H1 (cell line): Measurements from ENCODE around the gene BCAS3. TPM values are rescaled to one million over a fixed set of nuclear protein-coding genes. Genes with fewer than 3 reads are reported as not detected.

Source experiments
- CTCF ChIA-PET: fragments of 300-600 bp; sonication (Branson Sonifier 250); formaldehyde crosslinking; loops from one replicate; lab custom pipeline; 2021; ENCODE audit not compliant: partially characterized antibody; lab: Charles Lee
- POLR2A ChIA-PET: fragments of 300-600 bp; sonication (Branson Sonifier 250); formaldehyde crosslinking; loops from one replicate; lab custom pipeline; 2021; ENCODE audit warnings: inconsistent platforms; ENCODE audit not compliant: partially characterized antibody; lab: Charles Lee
- DNase-seq, 2 experiments: peaks; one replicate each; pipeline versions ENCODE4 v3.0.0 to v3.0.0-alpha.2; 2010 to 2022; ENCODE audit warnings: low spot score in 2 of 2, low read depth in 1 of 2, mixed read lengths in 1 of 2
- FAIRE-seq: peaks from 2 replicates; lab custom pipeline; 2011; peaks lifted over from hg19 to GRCh38; lab: Jason Lieb, UNC
- H2AFZ ChIP-seq: 2 replicates; pipeline ENCODE4 v1.8.1; 2012; ENCODE audit warnings: low read length, inconsistent platforms
- H2AK5ac ChIP-seq: 2 replicates; pipeline ENCODE4 v1.6.1; 2013; ENCODE audit warnings: low read depth, low read length
- H2BK120ac ChIP-seq: replicated peaks from 2 replicates; pipeline ENCODE3; 2013; ENCODE audit warnings: low read depth, low read length, inconsistent platforms
- H2BK12ac ChIP-seq: 2 replicates; pipeline ENCODE4 v1.6.1; 2013; ENCODE audit warnings: low read depth, low read length
- H2BK15ac ChIP-seq: 2 replicates; pipeline ENCODE4 v1.6.1; 2013; ENCODE audit warnings: low read length
- H2BK20ac ChIP-seq: 2 replicates; pipeline ENCODE4 v1.6.1; 2013; ENCODE audit warnings: low read length
- H2BK5ac ChIP-seq: 2 replicates; pipeline ENCODE4 v1.6.1; 2013; ENCODE audit warnings: low read depth, low read length
- H3K14ac ChIP-seq: 2 replicates; pipeline ENCODE4 v1.6.1; 2013; ENCODE audit warnings: inconsistent platforms; ENCODE audit not compliant: insufficient read length
- H3K18ac ChIP-seq: 2 replicates; pipeline ENCODE4 v1.6.1; 2013; ENCODE audit warnings: low read length; ENCODE audit errors: extremely low read depth
- H3K23ac ChIP-seq: 2 replicates; pipeline ENCODE4 v1.6.1; 2013; ENCODE audit warnings: inconsistent platforms; ENCODE audit not compliant: insufficient read length
- H3K23me2 ChIP-seq: 2 replicates; pipeline ENCODE4 v1.6.1; 2013; ENCODE audit warnings: low read depth, low read length
- H3K27ac ChIP-seq: 2 replicates; pipeline ENCODE4 v1.6.1; 2011; ENCODE audit warnings: low read depth, low read length, inconsistent platforms
- H3K27me3 ChIP-seq, 4 experiments: replicated peaks in 1 of 4; 1 replicate in 1 of 4; 2 replicates in 3 of 4; pipeline versions ENCODE4 v1.6.1 to v1.8.1; 2011 to 2013; ENCODE audit warnings: low read length in 3 of 4, mild to moderate bottlenecking in 3 of 4, inconsistent platforms in 2 of 4, mixed read lengths in 2 of 4, moderate library complexity in 1 of 4; ENCODE audit not compliant: control insufficient read depth in 3 of 4, insufficient read depth in 3 of 4; ENCODE audit errors: extremely low read depth in 1 of 4
- H3K36me3 ChIP-seq, 4 experiments: 2 replicates each; pipeline versions ENCODE4 v1.6.1 to v1.8.1; 2011 to 2013; ENCODE audit warnings: mild to moderate bottlenecking in 4 of 4, low read length in 3 of 4, moderate library complexity in 2 of 4, control low read depth in 1 of 4, inconsistent platforms in 1 of 4; ENCODE audit not compliant: insufficient read depth in 4 of 4, control insufficient read depth in 2 of 4
- H3K4ac ChIP-seq: replicated peaks from 2 replicates; pipeline ENCODE3; 2013; ENCODE audit warnings: low read length, low read depth, mixed read lengths, inconsistent platforms; ENCODE audit not compliant: insufficient read length
- H3K4me1 ChIP-seq, 4 experiments: replicated peaks in 1 of 4; 1 replicate in 1 of 4; 2 replicates in 3 of 4; pipeline versions ENCODE4 v1.6.1 to v1.8.1; 2011 to 2013; ENCODE audit warnings: low read length in 3 of 4, inconsistent platforms in 2 of 4, mixed read lengths in 1 of 4; ENCODE audit not compliant: insufficient read depth in 4 of 4, control insufficient read depth in 3 of 4
- H3K4me2 ChIP-seq, 2 experiments: 2 replicates each; pipeline versions ENCODE4 v1.6.1 to v1.8.1; 2011 to 2013; ENCODE audit warnings: low read depth in 2 of 2, low read length in 2 of 2, control low read depth in 1 of 2, inconsistent platforms in 1 of 2, mild to moderate bottlenecking in 1 of 2; ENCODE audit not compliant: insufficient read depth in 1 of 2
- H3K4me3 ChIP-seq, 4 experiments: fragments of 200-600, 300-600 bp in 1 of 4; sonication (generic), shearing (Covaris generic), sonication (Bioruptor Twin) in 1 of 4; 2 replicates each; pipeline versions ENCODE4 v1.5.1 to v1.8.1; 2011 to 2016; ENCODE audit warnings: low read length in 4 of 4, low read depth in 3 of 4, control low read depth in 2 of 4, inconsistent platforms in 2 of 4, mild to moderate bottlenecking in 2 of 4, mixed read lengths in 1 of 4, moderate library complexity in 1 of 4; ENCODE audit not compliant: insufficient read depth in 2 of 4; ENCODE audit errors: extremely low read depth in 1 of 4
- H3K56ac ChIP-seq: replicated peaks from 2 replicates; pipeline ENCODE3; 2013; ENCODE audit warnings: low read depth, mild to moderate bottlenecking, mixed read lengths, low read length, inconsistent platforms; ENCODE audit not compliant: insufficient read length
- H3K79me1 ChIP-seq: 2 replicates; pipeline ENCODE4 v1.6.1; 2013; ENCODE audit warnings: low read depth, low read length, control low read depth
- H3K79me2 ChIP-seq, 2 experiments: 2 replicates each; pipeline versions ENCODE4 v1.6.1 to v1.8.1; 2012 to 2013; ENCODE audit warnings: low read length in 2 of 2, mild to moderate bottlenecking in 2 of 2, inconsistent platforms in 1 of 2; ENCODE audit not compliant: insufficient read depth in 2 of 2, control insufficient read depth in 1 of 2
- H3K9ac ChIP-seq, 4 experiments: replicated peaks in 1 of 4; 1 replicate in 1 of 4; 2 replicates in 3 of 4; pipeline versions ENCODE4 v1.6.1 to v1.8.1; 2011 to 2013; ENCODE audit warnings: low read depth in 3 of 4, low read length in 3 of 4, control low read depth in 2 of 4, mild to moderate bottlenecking in 2 of 4, moderate library complexity in 2 of 4, inconsistent platforms in 1 of 4; ENCODE audit errors: extremely low read depth in 1 of 4
- H3K9me3 ChIP-seq, 2 experiments: 2 replicates each; pipeline versions ENCODE4 v1.6.1 to v1.8.1; 2012 to 2013; ENCODE audit warnings: mild to moderate bottlenecking in 2 of 2, moderate library complexity in 2 of 2, control low read depth in 1 of 2, inconsistent platforms in 1 of 2, low read depth in 1 of 2, low read length in 1 of 2, mixed read lengths in 1 of 2; ENCODE audit not compliant: insufficient read depth in 2 of 2
- H4K20me1 ChIP-seq, 2 experiments: replicated peaks in 1 of 2; 2 replicates each; pipeline versions ENCODE3 to v1.8.1; 2011 to 2013; ENCODE audit warnings: inconsistent platforms in 2 of 2, low read length in 2 of 2, mild to moderate bottlenecking in 1 of 2; ENCODE audit not compliant: insufficient read depth in 2 of 2, control insufficient read depth in 1 of 2
- H4K5ac ChIP-seq: 2 replicates; pipeline ENCODE4 v1.6.1; 2013; ENCODE audit warnings: low read length, low read depth, mixed read lengths, inconsistent platforms; ENCODE audit not compliant: insufficient read length
- H4K8ac ChIP-seq: 2 replicates; pipeline ENCODE4 v1.8.0; 2013; ENCODE audit warnings: mild to moderate bottlenecking, moderate library complexity, low read length, inconsistent platforms; ENCODE audit not compliant: insufficient read depth; ENCODE audit errors: extremely low read depth
- H4K91ac ChIP-seq: replicated peaks from 2 replicates; pipeline ENCODE3; 2013; ENCODE audit warnings: low read length, mixed read lengths, inconsistent platforms; ENCODE audit not compliant: insufficient read length
- BCL11A ChIP-seq, 2 experiments: IDR thresholded peaks; one replicate each; pipeline ENCODE4 v1.6.1; 2011; ENCODE audit warnings: low read depth in 2 of 2, low read length in 2 of 2, mild to moderate bottlenecking in 2 of 2
- EP300 ChIP-seq, 2 experiments: IDR thresholded peaks; 1 replicate in 1 of 2; 2 replicates in 1 of 2; pipeline ENCODE4 v1.6.1; 2011 to 2012; ENCODE audit warnings: low read depth in 2 of 2, low read length in 2 of 2, mild to moderate bottlenecking in 2 of 2, borderline replicate concordance in 1 of 2, inconsistent platforms in 1 of 2, moderate library complexity in 1 of 2
- GABPA ChIP-seq: IDR thresholded peaks from 2 replicates; pipeline ENCODE4 v1.6.1; 2011; ENCODE audit warnings: mild to moderate bottlenecking, low read length, moderate library complexity, borderline replicate concordance; ENCODE audit not compliant: insufficient read depth
- HDAC6 ChIP-seq: IDR thresholded peaks from one replicate; pipeline ENCODE4 v1.7.1; 2012; ENCODE audit warnings: low read depth, mild to moderate bottlenecking, inconsistent platforms, low read length, moderate library complexity
- JUN ChIP-seq: IDR thresholded peaks from 2 replicates; pipeline ENCODE4 v1.6.1; 2011; ENCODE audit warnings: low read depth, mild to moderate bottlenecking, improper control_type of control experiment, low read length
- SP4 ChIP-seq: IDR thresholded peaks from 2 replicates; pipeline ENCODE4 v1.6.1; 2012; ENCODE audit warnings: low read length, inconsistent platforms
- WGBS, 2 experiments: shearing (Covaris generic) in 1 of 2; methylation state at CpG; one replicate each; pipeline versions ENCODE4 v1.1.6 to v1.1.7; 2013 to 2015; ENCODE audit warnings: low lambda C conversion rate in 2 of 2, mixed read lengths in 2 of 2, inconsistent platforms in 1 of 2, low coverage in 1 of 2, missing lambda C conversion rate in 1 of 2; ENCODE audit not compliant: insufficient replicate concordance in 2 of 2, insufficient coverage in 1 of 2, insufficient read length in 1 of 2; ENCODE audit errors: extremely low coverage in 1 of 2, missing lambda C conversion rate in 1 of 2; 5-methylcytosine and 5-hydroxymethylcytosine counted together
- polyA plus RNA-seq, 7 experiments: library from polyadenylated mRNA; depleted of rRNA in 3 of 7; stranded (reverse) in 5 of 7; unstranded in 2 of 7; fragments of >200 nt in 5 of 7; fragments of 200-250 nt in 2 of 7; gene quantifications; 1 replicate in 5 of 7; 2 replicates in 1 of 7; 4 replicates in 1 of 7; pipeline versions ENCODE4 v1.2.1 to v1.2.3, GENCODE V29; 2011 to 2013; ENCODE audit warnings: missing spikeins in 2 of 7, mixed read lengths in 2 of 7
- total RNA-seq: library from RNA; stranded (reverse); fragmentation: NEBNext Ultra II Directional; extraction: Animal tissue kit (Norgen Biotek cat#: 25700); gene quantifications from 2 replicates; pipeline ENCODE4 v1.2.1, GENCODE V29; 2021

Gene BCAS3
- total and polyA plus RNA-seq, 2 of the 8 experiments (the other 6 are each of a cell fraction or from before 2014, with no cell fraction given), result 9.9 to 13.3 TPM

DNA sequence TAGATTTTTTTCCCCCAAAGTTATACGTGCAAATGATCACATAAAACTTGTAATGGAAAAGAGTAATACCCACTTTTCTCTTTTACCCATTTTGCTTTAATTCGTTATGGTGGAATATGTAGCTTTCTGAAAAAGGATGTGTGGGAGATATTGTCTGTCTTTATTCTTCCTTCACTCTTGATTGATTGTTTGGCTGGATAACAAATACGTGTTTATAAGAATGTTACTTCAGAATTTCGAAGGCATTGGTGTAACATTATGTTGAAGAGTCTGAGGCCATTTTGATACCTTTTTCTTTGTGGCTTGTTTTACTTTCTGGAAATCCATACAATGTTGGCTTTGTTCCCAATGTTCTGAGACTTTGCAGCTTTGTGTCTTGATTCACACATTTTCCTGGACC, 71.4 kb downstream of the BCAS3 start:
- H2BK15ac ChIP-seq, result no peak overlapping the region
- no peak overlapping the region for H2BK5ac ChIP-seq
- H3K56ac ChIP-seq, result no peak overlapping the region
- H3K27ac ChIP-seq, result no peak overlapping the region
- H3K79me1 ChIP-seq, result no peaks in the 10 kb centered on the region
- FAIRE-seq (no peak), DNase-seq (no peak)
- no peaks in the 10 kb centered on the region for H4K20me1 ChIP-seq
- no peak overlapping the region for H2BK12ac ChIP-seq
- H3K27me3 ChIP-seq, result no peaks in the 10 kb centered on the region
- 71% methylated on average over 4 of the region's 4 CpGs; no CpG with 5 or more reads in 1 of the 2 experiments for WGBS, 2 experiments
- H3K18ac ChIP-seq, result no peak overlapping the region
- no peak overlapping the region for H4K5ac ChIP-seq
- H2AK5ac ChIP-seq, result no peak overlapping the region
- no peak overlapping the region for H3K9ac ChIP-seq
- H3K14ac ChIP-seq, result no peak overlapping the region
- ChIA-PET POLR2A (no interaction called here), CTCF (interaction anchor here (0.6 to 2.9 kb wide), 2 partner anchors 16 to 31 kb away, joined by 3 to 8 read pairs; no protein-coding TSS in a partner anchor)
- peaks cover 4% of the 10 kb centered on the region in 2 experiments; a peak in 1 of 4 replicates for H3K9me3 ChIP-seq
- no peak for TF ChIP-seq JUN
- no peak for TF ChIP-seq SP4
- no peak for TF ChIP-seq GABPA
- no peak for TF ChIP-seq EP300 (IDR thresholded peaks at IDR 0.05; ENCODE audit: borderline replicate concordance in 1 of 2, low read depth in 2 of 2, low read length in 2 of 2)
- TF ChIP-seq BCL11A (IDR thresholded peaks at IDR 0.05; ENCODE audit: low read depth in 2 of 2, low read length in 2 of 2), result no peak
- TF ChIP-seq HDAC6, result no peak
- no peak overlapping the region for H2BK20ac ChIP-seq
- no peak overlapping the region for H3K23ac ChIP-seq
- H3K4me3 ChIP-seq, result no peak overlapping the region
- H2BK120ac ChIP-seq, result peak overlapping the region; percentile 78
- H3K79me2 ChIP-seq, result no peaks in the 10 kb centered on the region
- H4K91ac ChIP-seq, result no peak overlapping the region
- peaks cover 0 to 12% (median 7%) of the 10 kb centered on the region in 4 experiments; a peak in 3 of 7 replicates for H3K4me1 ChIP-seq
- no peak overlapping the region for H2AFZ ChIP-seq
- no peaks in the 10 kb centered on the region for H3K23me2 ChIP-seq
- no peak overlapping the region for H3K4me2 ChIP-seq
- H3K36me3 ChIP-seq, result no peaks in the 10 kb centered on the region
- H4K8ac ChIP-seq, result no peak overlapping the region
- H3K4ac ChIP-seq, result no peak overlapping the region
